ENCODE results near the gene CFH. TPM values are rescaled to one million over a fixed set of nuclear protein-coding genes. Genes with fewer than 3 reads are reported as not detected.
A peak's percentile ranks its signal among the peaks of the same experiment; 100 is the strongest.

CFH gene
- total RNA-seq, 4 donors from 2014 or later = 7.2 to 83.8 (median 24.4) TPM

DNA sequence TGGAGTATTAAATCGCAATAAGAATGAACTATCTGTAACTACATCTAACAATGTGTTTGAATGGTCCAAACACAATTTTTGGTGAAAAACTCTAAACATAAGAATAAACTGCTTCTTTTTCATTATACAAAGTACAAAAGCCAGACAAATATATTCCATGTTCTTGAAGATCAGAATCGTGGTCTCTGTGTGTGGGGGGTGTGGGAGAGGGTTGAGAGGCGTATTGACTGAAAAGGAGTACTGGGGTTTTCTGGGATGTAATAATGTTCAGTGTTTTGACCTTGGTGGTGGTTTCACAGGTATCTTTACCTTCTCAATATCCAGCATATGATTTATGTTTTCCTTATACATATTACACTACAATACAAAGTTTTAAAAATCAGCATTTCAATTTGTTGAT lies 764 bp upstream of the CFH start:
- DNase-seq = no peak
- Histone ChIP-seq H3K36me3 (no peaks in the 10 kb centered on the region), H3K9me3 (no peaks in the 10 kb centered on the region), H3K27ac (no peak overlapping the region), H3K4me3 (no peak overlapping the region), H3K4me1 (no peaks in the 10 kb centered on the region), H3K27me3 (no peaks in the 10 kb centered on the region)
- intact Hi-C loops (cut with DNase I; ENCODE audit: low total_unique reads) = loop anchor here (10.0 kb wide), 1 partner anchor 496 kb away; no protein-coding TSS in a partner anchor
- TF ChIP-seq, protein P1, sequence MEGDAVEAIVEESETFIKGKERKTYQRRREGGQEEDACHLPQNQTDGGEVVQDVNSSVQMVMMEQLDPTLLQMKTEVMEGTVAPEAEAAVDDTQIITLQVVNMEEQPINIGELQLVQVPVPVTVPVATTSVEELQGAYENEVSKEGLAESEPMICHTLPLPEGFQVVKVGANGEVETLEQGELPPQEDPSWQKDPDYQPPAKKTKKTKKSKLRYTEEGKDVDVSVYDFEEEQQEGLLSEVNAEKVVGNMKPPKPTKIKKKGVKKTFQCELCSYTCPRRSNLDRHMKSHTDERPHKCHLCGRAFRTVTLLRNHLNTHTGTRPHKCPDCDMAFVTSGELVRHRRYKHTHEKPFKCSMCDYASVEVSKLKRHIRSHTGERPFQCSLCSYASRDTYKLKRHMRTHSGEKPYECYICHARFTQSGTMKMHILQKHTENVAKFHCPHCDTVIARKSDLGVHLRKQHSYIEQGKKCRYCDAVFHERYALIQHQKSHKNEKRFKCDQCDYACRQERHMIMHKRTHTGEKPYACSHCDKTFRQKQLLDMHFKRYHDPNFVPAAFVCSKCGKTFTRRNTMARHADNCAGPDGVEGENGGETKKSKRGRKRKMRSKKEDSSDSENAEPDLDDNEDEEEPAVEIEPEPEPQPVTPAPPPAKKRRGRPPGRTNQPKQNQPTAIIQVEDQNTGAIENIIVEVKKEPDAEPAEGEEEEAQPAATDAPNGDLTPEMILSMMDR (IDR thresholded peaks at IDR 0.05) = no peak
- no peak for TF ChIP-seq POLR2A (IDR thresholded peaks at IDR 0.05)

DNA sequence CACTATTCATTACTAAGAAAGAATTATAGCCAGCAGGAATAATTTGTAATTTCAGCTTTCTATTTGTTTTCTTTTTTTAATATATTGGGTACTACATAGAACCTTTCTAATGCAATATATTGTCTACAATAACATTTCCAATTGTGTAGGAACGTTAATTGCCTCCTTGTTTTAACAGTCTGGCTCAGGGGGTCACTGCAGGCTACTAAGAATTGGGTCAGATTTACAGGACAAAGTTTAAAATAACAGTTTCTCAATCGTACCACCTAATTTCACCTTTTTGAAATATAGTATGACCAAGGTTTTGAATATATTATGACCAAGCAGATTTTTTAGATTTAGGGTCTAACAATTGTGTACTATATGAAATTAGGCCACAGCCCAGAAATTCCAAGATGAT lies 2.4 kb downstream of the CFH start:
- intact Hi-C loops (cut with DNase I; ENCODE audit: low total_unique reads) = loop anchor here (10.0 kb wide), 1 partner anchor 499 kb away; no protein-coding TSS in a partner anchor

DNA sequence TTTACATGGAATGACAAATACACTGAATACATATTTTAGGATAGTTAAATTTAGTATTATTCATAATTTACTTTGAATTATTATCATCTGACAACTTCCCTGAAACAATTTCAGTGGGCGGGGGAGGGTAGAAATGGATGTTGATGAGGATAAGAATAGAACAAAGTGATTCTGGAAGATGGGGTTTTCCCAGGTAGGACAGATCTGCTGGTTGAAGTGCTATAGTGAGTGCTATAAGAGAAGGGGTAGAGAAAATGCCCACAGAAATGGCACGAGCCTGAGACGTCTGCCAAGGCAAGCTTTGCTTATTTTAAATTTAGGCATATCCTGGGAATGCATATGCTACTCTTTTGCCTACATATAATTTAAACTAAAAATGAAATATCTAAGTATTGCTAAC lies 3.2 kb downstream of the CFH start:
- no peaks in the 10 kb centered on the region for H3K27me3 ChIP-seq
- H3K36me3 ChIP-seq = no peaks in the 10 kb centered on the region
- no peaks in the 10 kb centered on the region for H3K4me1 ChIP-seq
- H3K27ac ChIP-seq = no peak overlapping the region
- peak overlapping the region in 1 of 2 donors; percentile 11 for H3K4me3 ChIP-seq
- no peak for TF ChIP-seq POLR2A (IDR thresholded peaks at IDR 0.05)
- TF ChIP-seq, protein P1 (IDR thresholded peaks at IDR 0.05) = no peak
- intact Hi-C loops (cut with DNase I; ENCODE audit: low total_unique reads) = loop anchor here (10.0 kb wide), 1 partner anchor 500 kb away; no protein-coding TSS in a partner anchor
- H3K9me3 ChIP-seq = no peaks in the 10 kb centered on the region
- DNase-seq = no peak

More for the DNA sequence above, 2.4 kb downstream of the CFH start:
- no peak overlapping the region for H3K27ac ChIP-seq
- no peaks in the 10 kb centered on the region for H3K4me1 ChIP-seq
- H3K27me3 ChIP-seq = no peaks in the 10 kb centered on the region
- H3K4me3 ChIP-seq = peak overlapping the region in 1 of 2 donors; percentile 20
- H3K9me3 ChIP-seq = no peaks in the 10 kb centered on the region
- TF ChIP-seq, protein P1 (IDR thresholded peaks at IDR 0.05) = no peak
- no peak for TF ChIP-seq POLR2A (IDR thresholded peaks at IDR 0.05)
- DNase-seq = no peak
- no peaks in the 10 kb centered on the region for H3K36me3 ChIP-seq

DNA sequence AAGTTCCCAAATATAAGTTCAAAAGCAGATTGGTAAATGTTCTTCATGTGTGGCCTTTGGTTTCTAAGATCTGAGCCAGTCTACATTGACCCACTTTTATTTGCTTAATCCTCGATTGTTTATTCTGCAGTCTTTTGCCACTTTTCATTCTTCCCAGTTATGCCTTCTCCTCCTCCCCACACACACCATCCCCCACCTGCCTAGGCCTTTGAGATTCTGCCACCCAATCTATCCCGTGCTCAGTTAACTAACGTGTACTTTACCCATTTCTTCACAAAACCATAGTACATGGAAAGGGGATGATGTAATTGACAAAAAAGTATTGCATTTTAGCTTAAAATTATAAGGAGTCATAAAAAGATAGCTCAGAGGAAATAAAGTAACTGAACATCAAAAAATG lies 3.7 kb downstream of the CFH start:
- Histone ChIP-seq H3K27ac (no peak overlapping the region), H3K36me3 (no peaks in the 10 kb centered on the region), H3K27me3 (no peaks in the 10 kb centered on the region), H3K4me3 (peak overlapping the region in 1 of 2 donors; percentile 11), H3K9me3 (no peaks in the 10 kb centered on the region), H3K4me1 (no peaks in the 10 kb centered on the region)
- intact Hi-C loops (cut with DNase I; ENCODE audit: low total_unique reads) = loop anchor here (10.0 kb wide), 1 partner anchor 501 kb away; no protein-coding TSS in a partner anchor
- DNase-seq = no peak
- TF ChIP-seq, protein P1 (IDR thresholded peaks at IDR 0.05) = no peak

DNA sequence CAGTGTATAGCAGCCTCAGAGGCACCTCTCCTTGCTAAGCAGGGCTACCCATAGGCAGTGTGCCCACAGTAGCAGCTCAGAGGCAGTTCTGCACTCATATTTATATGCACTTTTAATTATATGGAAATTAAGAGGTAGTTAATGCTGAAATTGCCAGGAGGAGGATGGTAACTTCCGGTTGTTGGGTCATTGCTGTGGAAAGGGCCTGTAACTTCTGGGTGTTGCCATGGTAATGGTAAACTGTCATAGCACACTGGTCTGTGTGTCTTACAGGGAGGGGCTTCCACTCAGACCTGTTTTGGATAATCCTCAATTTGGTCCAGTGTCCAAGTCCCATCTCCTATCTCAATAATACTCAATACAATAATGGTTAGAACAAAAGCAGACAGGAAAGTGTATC lies 7.6 kb downstream of the CFH start:
- no peak overlapping the region for H3K4me3 ChIP-seq
- H3K27ac ChIP-seq = no peak overlapping the region
- no peak for TF ChIP-seq POLR2A (IDR thresholded peaks at IDR 0.05)
- H3K9me3 ChIP-seq = no peaks in the 10 kb centered on the region
- H3K4me1 ChIP-seq = no peaks in the 10 kb centered on the region
- H3K36me3 ChIP-seq = no peaks in the 10 kb centered on the region
- DNase-seq = no peak
- intact Hi-C loops (cut with DNase I; ENCODE audit: low total_unique reads) = loop anchor here (10.0 kb wide), 1 partner anchor 505 kb away; no protein-coding TSS in a partner anchor
- no peaks in the 10 kb centered on the region for H3K27me3 ChIP-seq

DNA sequence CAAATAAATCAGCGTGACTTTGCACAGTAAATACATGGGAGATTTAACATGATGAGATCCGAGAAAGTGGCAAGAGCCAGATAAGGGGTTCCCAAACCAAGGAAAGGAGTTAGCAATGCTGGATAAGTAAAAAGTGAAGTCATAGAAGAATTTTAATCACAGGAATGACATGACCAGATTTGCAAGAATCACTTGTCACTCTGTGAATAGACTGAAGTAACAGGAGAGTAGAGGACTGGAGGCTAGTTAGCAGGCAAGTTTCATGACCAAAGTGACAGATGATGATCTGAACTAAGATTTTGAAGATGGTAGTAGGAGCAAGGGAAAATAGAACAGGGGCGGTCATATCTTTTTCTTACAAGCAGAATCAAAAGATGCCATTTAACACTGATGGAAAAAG lies 8.4 kb downstream of the CFH start:
- H3K4me3 ChIP-seq = peak overlapping the region in 1 of 2 donors; percentile 32
- no peak overlapping the region for H3K27ac ChIP-seq
- intact Hi-C loops (cut with DNase I; ENCODE audit: low total_unique reads) = no loop called here
- H3K27me3 ChIP-seq = no peaks in the 10 kb centered on the region
- no peaks in the 10 kb centered on the region for H3K9me3 ChIP-seq
- H3K36me3 ChIP-seq = no peaks in the 10 kb centered on the region
- H3K4me1 ChIP-seq = no peaks in the 10 kb centered on the region
- no peak for DNase-seq
- TF ChIP-seq, protein P1 (IDR thresholded peaks at IDR 0.05) = no peak
- TF ChIP-seq POLR2A (IDR thresholded peaks at IDR 0.05) = no peak

All from uterus (tissue), 4 donors.